H1 (cell line): ENCODE data around the gene CPED1. TPM values are rescaled to one million over a fixed set of nuclear protein-coding genes. Genes with fewer than 3 reads are reported as not detected.

Experiments
- CTCF ChIA-PET: fragments of 300-600 bp; sonication (Branson Sonifier 250); formaldehyde crosslinking; loops from one replicate; lab custom pipeline; 2021; ENCODE audit not compliant: partially characterized antibody; lab: Charles Lee
- POLR2A ChIA-PET: fragments of 300-600 bp; sonication (Branson Sonifier 250); formaldehyde crosslinking; loops from one replicate; lab custom pipeline; 2021; ENCODE audit warnings: inconsistent platforms; ENCODE audit not compliant: partially characterized antibody; lab: Charles Lee
- DNase-seq, 2 experiments: peaks; one replicate each; pipeline versions ENCODE4 v3.0.0 to v3.0.0-alpha.2; 2010 to 2022; ENCODE audit warnings: low spot score in 2 of 2, low read depth in 1 of 2, mixed read lengths in 1 of 2
- FAIRE-seq: peaks from 2 replicates; lab custom pipeline; 2011; peaks lifted over from hg19 to GRCh38; lab: Jason Lieb, UNC
- H2AFZ ChIP-seq: 2 replicates; pipeline ENCODE4 v1.8.1; 2012; ENCODE audit warnings: low read length, inconsistent platforms
- H2AK5ac ChIP-seq: 2 replicates; pipeline ENCODE4 v1.6.1; 2013; ENCODE audit warnings: low read depth, low read length
- H2BK120ac ChIP-seq: replicated peaks from 2 replicates; pipeline ENCODE3; 2013; ENCODE audit warnings: low read depth, low read length, inconsistent platforms
- H2BK12ac ChIP-seq: 2 replicates; pipeline ENCODE4 v1.6.1; 2013; ENCODE audit warnings: low read depth, low read length
- H2BK15ac ChIP-seq: 2 replicates; pipeline ENCODE4 v1.6.1; 2013; ENCODE audit warnings: low read length
- H2BK20ac ChIP-seq: 2 replicates; pipeline ENCODE4 v1.6.1; 2013; ENCODE audit warnings: low read length
- H2BK5ac ChIP-seq: 2 replicates; pipeline ENCODE4 v1.6.1; 2013; ENCODE audit warnings: low read depth, low read length
- H3K14ac ChIP-seq: 2 replicates; pipeline ENCODE4 v1.6.1; 2013; ENCODE audit warnings: inconsistent platforms; ENCODE audit not compliant: insufficient read length
- H3K18ac ChIP-seq: 2 replicates; pipeline ENCODE4 v1.6.1; 2013; ENCODE audit warnings: low read length; ENCODE audit errors: extremely low read depth
- H3K23ac ChIP-seq: 2 replicates; pipeline ENCODE4 v1.6.1; 2013; ENCODE audit warnings: inconsistent platforms; ENCODE audit not compliant: insufficient read length
- H3K23me2 ChIP-seq: 2 replicates; pipeline ENCODE4 v1.6.1; 2013; ENCODE audit warnings: low read depth, low read length
- H3K27ac ChIP-seq: 2 replicates; pipeline ENCODE4 v1.6.1; 2011; ENCODE audit warnings: low read depth, low read length, inconsistent platforms
- H3K27me3 ChIP-seq, 4 experiments: replicated peaks in 1 of 4; 1 replicate in 1 of 4; 2 replicates in 3 of 4; pipeline versions ENCODE4 v1.6.1 to v1.8.1; 2011 to 2013; ENCODE audit warnings: low read length in 3 of 4, mild to moderate bottlenecking in 3 of 4, inconsistent platforms in 2 of 4, mixed read lengths in 2 of 4, moderate library complexity in 1 of 4; ENCODE audit not compliant: control insufficient read depth in 3 of 4, insufficient read depth in 3 of 4; ENCODE audit errors: extremely low read depth in 1 of 4
- H3K36me3 ChIP-seq, 4 experiments: 2 replicates each; pipeline versions ENCODE4 v1.6.1 to v1.8.1; 2011 to 2013; ENCODE audit warnings: mild to moderate bottlenecking in 4 of 4, low read length in 3 of 4, moderate library complexity in 2 of 4, control low read depth in 1 of 4, inconsistent platforms in 1 of 4; ENCODE audit not compliant: insufficient read depth in 4 of 4, control insufficient read depth in 2 of 4
- H3K4ac ChIP-seq: replicated peaks from 2 replicates; pipeline ENCODE3; 2013; ENCODE audit warnings: low read length, low read depth, mixed read lengths, inconsistent platforms; ENCODE audit not compliant: insufficient read length
- H3K4me1 ChIP-seq, 4 experiments: replicated peaks in 1 of 4; 1 replicate in 1 of 4; 2 replicates in 3 of 4; pipeline versions ENCODE4 v1.6.1 to v1.8.1; 2011 to 2013; ENCODE audit warnings: low read length in 3 of 4, inconsistent platforms in 2 of 4, mixed read lengths in 1 of 4; ENCODE audit not compliant: insufficient read depth in 4 of 4, control insufficient read depth in 3 of 4
- H3K4me2 ChIP-seq, 2 experiments: 2 replicates each; pipeline versions ENCODE4 v1.6.1 to v1.8.1; 2011 to 2013; ENCODE audit warnings: low read depth in 2 of 2, low read length in 2 of 2, control low read depth in 1 of 2, inconsistent platforms in 1 of 2, mild to moderate bottlenecking in 1 of 2; ENCODE audit not compliant: insufficient read depth in 1 of 2
- H3K4me3 ChIP-seq, 4 experiments: fragments of 200-600, 300-600 bp in 1 of 4; sonication (generic), shearing (Covaris generic), sonication (Bioruptor Twin) in 1 of 4; 2 replicates each; pipeline versions ENCODE4 v1.5.1 to v1.8.1; 2011 to 2016; ENCODE audit warnings: low read length in 4 of 4, low read depth in 3 of 4, control low read depth in 2 of 4, inconsistent platforms in 2 of 4, mild to moderate bottlenecking in 2 of 4, mixed read lengths in 1 of 4, moderate library complexity in 1 of 4; ENCODE audit not compliant: insufficient read depth in 2 of 4; ENCODE audit errors: extremely low read depth in 1 of 4
- H3K56ac ChIP-seq: replicated peaks from 2 replicates; pipeline ENCODE3; 2013; ENCODE audit warnings: low read depth, mild to moderate bottlenecking, mixed read lengths, low read length, inconsistent platforms; ENCODE audit not compliant: insufficient read length
- H3K79me1 ChIP-seq: 2 replicates; pipeline ENCODE4 v1.6.1; 2013; ENCODE audit warnings: low read depth, low read length, control low read depth
- H3K79me2 ChIP-seq, 2 experiments: 2 replicates each; pipeline versions ENCODE4 v1.6.1 to v1.8.1; 2012 to 2013; ENCODE audit warnings: low read length in 2 of 2, mild to moderate bottlenecking in 2 of 2, inconsistent platforms in 1 of 2; ENCODE audit not compliant: insufficient read depth in 2 of 2, control insufficient read depth in 1 of 2
- H3K9ac ChIP-seq, 4 experiments: replicated peaks in 1 of 4; 1 replicate in 1 of 4; 2 replicates in 3 of 4; pipeline versions ENCODE4 v1.6.1 to v1.8.1; 2011 to 2013; ENCODE audit warnings: low read depth in 3 of 4, low read length in 3 of 4, control low read depth in 2 of 4, mild to moderate bottlenecking in 2 of 4, moderate library complexity in 2 of 4, inconsistent platforms in 1 of 4; ENCODE audit errors: extremely low read depth in 1 of 4
- H3K9me3 ChIP-seq, 2 experiments: 2 replicates each; pipeline versions ENCODE4 v1.6.1 to v1.8.1; 2012 to 2013; ENCODE audit warnings: mild to moderate bottlenecking in 2 of 2, moderate library complexity in 2 of 2, control low read depth in 1 of 2, inconsistent platforms in 1 of 2, low read depth in 1 of 2, low read length in 1 of 2, mixed read lengths in 1 of 2; ENCODE audit not compliant: insufficient read depth in 2 of 2
- H4K20me1 ChIP-seq, 2 experiments: replicated peaks in 1 of 2; 2 replicates each; pipeline versions ENCODE3 to v1.8.1; 2011 to 2013; ENCODE audit warnings: inconsistent platforms in 2 of 2, low read length in 2 of 2, mild to moderate bottlenecking in 1 of 2; ENCODE audit not compliant: insufficient read depth in 2 of 2, control insufficient read depth in 1 of 2
- H4K5ac ChIP-seq: 2 replicates; pipeline ENCODE4 v1.6.1; 2013; ENCODE audit warnings: low read length, low read depth, mixed read lengths, inconsistent platforms; ENCODE audit not compliant: insufficient read length
- H4K8ac ChIP-seq: 2 replicates; pipeline ENCODE4 v1.8.0; 2013; ENCODE audit warnings: mild to moderate bottlenecking, moderate library complexity, low read length, inconsistent platforms; ENCODE audit not compliant: insufficient read depth; ENCODE audit errors: extremely low read depth
- H4K91ac ChIP-seq: replicated peaks from 2 replicates; pipeline ENCODE3; 2013; ENCODE audit warnings: low read length, mixed read lengths, inconsistent platforms; ENCODE audit not compliant: insufficient read length
- JUND ChIP-seq: IDR thresholded peaks from 2 replicates; pipeline ENCODE4 v1.6.1; 2011; ENCODE audit warnings: mild to moderate bottlenecking, improper control_type of control experiment, low read length
- NRF1 ChIP-seq: IDR thresholded peaks from 2 replicates; pipeline ENCODE4 v1.6.1; 2011; ENCODE audit warnings: mild to moderate bottlenecking, low read depth, low read length, improper control_type of control experiment
- PHF8 ChIP-seq: fragments of 200-600 bp; sonication (generic); conservative IDR thresholded peaks from 2 replicates; pipeline ENCODE4 v1.7.1; 2012; ENCODE audit warnings: low read depth, mild to moderate bottlenecking, inconsistent platforms, low read length, moderate library complexity
- POLR2AphosphoS5 ChIP-seq: IDR thresholded peaks from 2 replicates; pipeline ENCODE4 v1.6.1; 2011; ENCODE audit warnings: low read depth, low read length
- SAP30 ChIP-seq: fragments of 300-600 bp; sonication (generic); IDR thresholded peaks from 2 replicates; pipeline ENCODE4 v1.7.1; 2012; ENCODE audit warnings: low read length, moderate library complexity, mild to moderate bottlenecking, inconsistent platforms; ENCODE audit not compliant: insufficient read depth, insufficient replicate concordance
- SP1 ChIP-seq: IDR thresholded peaks from 2 replicates; pipeline ENCODE4 v1.6.1; 2011; ENCODE audit warnings: low read depth, low read length
- SP4 ChIP-seq: IDR thresholded peaks from 2 replicates; pipeline ENCODE4 v1.6.1; 2012; ENCODE audit warnings: low read length, inconsistent platforms
- TAF7 ChIP-seq: optimal IDR thresholded peaks from 2 replicates; pipeline ENCODE3; 2011; ENCODE audit warnings: low read depth, mild to moderate bottlenecking, inconsistent platforms, low read length, moderate library complexity, borderline replicate concordance
- USF2 ChIP-seq: IDR thresholded peaks from 2 replicates; pipeline ENCODE4 v1.6.1; 2011; ENCODE audit warnings: low read length, improper control_type of control experiment
- ZNF274 ChIP-seq: IDR thresholded peaks from 2 replicates; pipeline ENCODE4 v1.7.0; 2012; ENCODE audit warnings: low read length, borderline replicate concordance; ENCODE audit errors: extremely low read depth
- WGBS, 2 experiments: shearing (Covaris generic) in 1 of 2; methylation state at CpG; one replicate each; pipeline versions ENCODE4 v1.1.6 to v1.1.7; 2013 to 2015; ENCODE audit warnings: low lambda C conversion rate in 2 of 2, mixed read lengths in 2 of 2, inconsistent platforms in 1 of 2, low coverage in 1 of 2, missing lambda C conversion rate in 1 of 2; ENCODE audit not compliant: insufficient replicate concordance in 2 of 2, insufficient coverage in 1 of 2, insufficient read length in 1 of 2; ENCODE audit errors: extremely low coverage in 1 of 2, missing lambda C conversion rate in 1 of 2; 5-methylcytosine and 5-hydroxymethylcytosine counted together
- polyA plus RNA-seq, 7 experiments: library from polyadenylated mRNA; depleted of rRNA in 3 of 7; stranded (reverse) in 5 of 7; unstranded in 2 of 7; fragments of >200 nt in 5 of 7; fragments of 200-250 nt in 2 of 7; gene quantifications; 1 replicate in 5 of 7; 2 replicates in 1 of 7; 4 replicates in 1 of 7; pipeline versions ENCODE4 v1.2.1 to v1.2.3, GENCODE V29; 2011 to 2013; ENCODE audit warnings: missing spikeins in 2 of 7, mixed read lengths in 2 of 7
- total RNA-seq: library from RNA; stranded (reverse); fragmentation: NEBNext Ultra II Directional; extraction: Animal tissue kit (Norgen Biotek cat#: 25700); gene quantifications from 2 replicates; pipeline ENCODE4 v1.2.1, GENCODE V29; 2021

CPED1 gene
- total and polyA plus RNA-seq, 2 of the 8 experiments (the other 6 are each of a cell fraction or from before 2014, with no cell fraction given), result 0.08 to 0.39 TPM

- Histone ChIP-seq H3K36me3 (no peaks in the 10 kb centered on the region), H4K5ac (no peak overlapping the region), H2BK20ac (no peak overlapping the region), H2BK5ac (no peak overlapping the region), H3K4ac (no peak overlapping the region), H3K18ac (no peak overlapping the region), H3K14ac (no peak overlapping the region), H2BK15ac (no peak overlapping the region), H2BK120ac (no peak overlapping the region), H3K23ac (no peak overlapping the region), H4K91ac (no peak overlapping the region), H3K27me3 (no peaks in the 10 kb centered on the region), H3K4me2 (no peak overlapping the region), H4K20me1 (no peaks in the 10 kb centered on the region), H3K79me1 (no peaks in the 10 kb centered on the region), H3K23me2 (no peaks in the 10 kb centered on the region), H3K27ac (no peak overlapping the region), H2AK5ac (no peak overlapping the region), H2BK12ac (no peak overlapping the region), H3K4me1 (0 out of 7 replicates have a peak, but pooled peaks cover 0 to 3% (median 0%) of the 10 kb centered on the region in 4 experiments), H4K8ac (no peak overlapping the region), H3K56ac (no peak overlapping the region), H2AFZ (no peak overlapping the region), H3K9me3 (no peaks in the 10 kb centered on the region), H3K79me2 (no peaks in the 10 kb centered on the region), H3K9ac (no peak overlapping the region), H3K4me3 (no peak overlapping the region)
- DNase-seq (no peak), FAIRE-seq (no peak)
- 56% methylated on average over 2 of the region's 2 CpGs; no CpG with 5 or more reads in 1 of the 2 experiments for WGBS, 2 experiments
- POLR2A ChIA-PET, result no interaction called here
- CTCF ChIA-PET, result interaction anchor here (1.0 to 3.9 kb wide), 4 partner anchors 11 to 110 kb away, joined by 3 to 23 read pairs (median 4); partner anchors contain the start of gene CPED1
- no peak for TF ChIP-seq SP1
- no peak for TF ChIP-seq POLR2AphosphoS5
- no peak for TF ChIP-seq NRF1
- TF ChIP-seq JUND, result no peak
- TF ChIP-seq SAP30, result no peak
- no peak for TF ChIP-seq PHF8
- TF ChIP-seq USF2, result no peak
- no peak for TF ChIP-seq TAF7
- TF ChIP-seq ZNF274, result no peak
- TF ChIP-seq SP4, result no peak
These were observed 106.3 kb downstream of the CPED1 start for GRCh38 chr7:121094829-121095228.
